Panc1 (cell line): ENCODE data around the gene TRRAP.

Experiments
- TF ChIP-seq, protein P1 (sequence below): fragments of 450-650 bp; IDR thresholded peaks from 2 replicates; pipeline ENCODE4 v1.5.1; 2017; ENCODE audit warnings: mild to moderate bottlenecking
- TF ChIP-seq, protein P2 (sequence below), 2 experiments: IDR thresholded peaks; 2 replicates each; pipeline ENCODE4 v1.6.1; 2011 to 2012; ENCODE audit warnings: low read depth in 2 of 2, control low read depth in 1 of 2, low read length in 1 of 2, mild to moderate bottlenecking in 1 of 2, moderate library complexity in 1 of 2; ENCODE audit not compliant: insufficient read depth in 1 of 2

DNA sequence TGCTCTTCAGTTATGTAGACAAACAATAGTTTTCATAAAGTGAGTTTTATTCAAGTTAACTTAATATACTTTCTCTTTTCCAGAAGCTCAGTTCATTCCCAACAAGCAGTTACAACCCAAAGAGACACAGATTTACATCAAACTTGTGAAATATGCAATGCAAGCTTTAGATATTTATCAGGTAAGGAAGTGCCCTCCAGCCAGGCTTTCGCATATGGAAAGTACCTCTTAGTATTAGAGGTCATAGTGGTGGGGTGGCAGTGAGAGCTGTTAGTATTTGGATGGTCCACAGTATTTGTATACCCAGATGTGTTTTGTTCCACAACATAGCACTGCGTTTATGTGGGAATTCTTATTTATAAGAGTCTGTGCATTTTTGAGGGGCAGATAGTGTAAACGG lies 32.1 kb downstream of the TRRAP start:
- TF ChIP-seq, protein P1, sequence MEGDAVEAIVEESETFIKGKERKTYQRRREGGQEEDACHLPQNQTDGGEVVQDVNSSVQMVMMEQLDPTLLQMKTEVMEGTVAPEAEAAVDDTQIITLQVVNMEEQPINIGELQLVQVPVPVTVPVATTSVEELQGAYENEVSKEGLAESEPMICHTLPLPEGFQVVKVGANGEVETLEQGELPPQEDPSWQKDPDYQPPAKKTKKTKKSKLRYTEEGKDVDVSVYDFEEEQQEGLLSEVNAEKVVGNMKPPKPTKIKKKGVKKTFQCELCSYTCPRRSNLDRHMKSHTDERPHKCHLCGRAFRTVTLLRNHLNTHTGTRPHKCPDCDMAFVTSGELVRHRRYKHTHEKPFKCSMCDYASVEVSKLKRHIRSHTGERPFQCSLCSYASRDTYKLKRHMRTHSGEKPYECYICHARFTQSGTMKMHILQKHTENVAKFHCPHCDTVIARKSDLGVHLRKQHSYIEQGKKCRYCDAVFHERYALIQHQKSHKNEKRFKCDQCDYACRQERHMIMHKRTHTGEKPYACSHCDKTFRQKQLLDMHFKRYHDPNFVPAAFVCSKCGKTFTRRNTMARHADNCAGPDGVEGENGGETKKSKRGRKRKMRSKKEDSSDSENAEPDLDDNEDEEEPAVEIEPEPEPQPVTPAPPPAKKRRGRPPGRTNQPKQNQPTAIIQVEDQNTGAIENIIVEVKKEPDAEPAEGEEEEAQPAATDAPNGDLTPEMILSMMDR = no peak
- TF ChIP-seq, protein P2, sequence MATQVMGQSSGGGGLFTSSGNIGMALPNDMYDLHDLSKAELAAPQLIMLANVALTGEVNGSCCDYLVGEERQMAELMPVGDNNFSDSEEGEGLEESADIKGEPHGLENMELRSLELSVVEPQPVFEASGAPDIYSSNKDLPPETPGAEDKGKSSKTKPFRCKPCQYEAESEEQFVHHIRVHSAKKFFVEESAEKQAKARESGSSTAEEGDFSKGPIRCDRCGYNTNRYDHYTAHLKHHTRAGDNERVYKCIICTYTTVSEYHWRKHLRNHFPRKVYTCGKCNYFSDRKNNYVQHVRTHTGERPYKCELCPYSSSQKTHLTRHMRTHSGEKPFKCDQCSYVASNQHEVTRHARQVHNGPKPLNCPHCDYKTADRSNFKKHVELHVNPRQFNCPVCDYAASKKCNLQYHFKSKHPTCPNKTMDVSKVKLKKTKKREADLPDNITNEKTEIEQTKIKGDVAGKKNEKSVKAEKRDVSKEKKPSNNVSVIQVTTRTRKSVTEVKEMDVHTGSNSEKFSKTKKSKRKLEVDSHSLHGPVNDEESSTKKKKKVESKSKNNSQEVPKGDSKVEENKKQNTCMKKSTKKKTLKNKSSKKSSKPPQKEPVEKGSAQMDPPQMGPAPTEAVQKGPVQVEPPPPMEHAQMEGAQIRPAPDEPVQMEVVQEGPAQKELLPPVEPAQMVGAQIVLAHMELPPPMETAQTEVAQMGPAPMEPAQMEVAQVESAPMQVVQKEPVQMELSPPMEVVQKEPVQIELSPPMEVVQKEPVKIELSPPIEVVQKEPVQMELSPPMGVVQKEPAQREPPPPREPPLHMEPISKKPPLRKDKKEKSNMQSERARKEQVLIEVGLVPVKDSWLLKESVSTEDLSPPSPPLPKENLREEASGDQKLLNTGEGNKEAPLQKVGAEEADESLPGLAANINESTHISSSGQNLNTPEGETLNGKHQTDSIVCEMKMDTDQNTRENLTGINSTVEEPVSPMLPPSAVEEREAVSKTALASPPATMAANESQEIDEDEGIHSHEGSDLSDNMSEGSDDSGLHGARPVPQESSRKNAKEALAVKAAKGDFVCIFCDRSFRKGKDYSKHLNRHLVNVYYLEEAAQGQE (IDR thresholded peaks at IDR 0.05; ENCODE audit: insufficient read depth in 1 of 2, low read depth in 2 of 2, low read length in 1 of 2) = no peak
